PC-3 (cell line): ENCODE results near the gene KEL.

Experiments
- EZH2 ChIP-seq: fragments of 300-600 bp; sonication (generic); IDR thresholded peaks from one replicate; pipeline ENCODE4 v1.6.1; 2017; ENCODE audit warnings: antibody characterized with exemption, mild to moderate bottlenecking, low read length; ENCODE audit not compliant: unreplicated experiment
- EZH2phosphoT487 ChIP-seq: fragments of 300-600 bp; sonication (generic); IDR thresholded peaks from 2 replicates; pipeline ENCODE4 v1.6.1; 2018; ENCODE audit warnings: mild to moderate bottlenecking, antibody characterized with exemption, low read length, borderline replicate concordance
- TF ChIP-seq, protein P1 (sequence below): fragments of 300-600 bp; sonication (generic); conservative IDR thresholded peaks from 2 replicates; pipeline ENCODE4 v1.5.1; 2017; ENCODE audit warnings: antibody characterized with exemption, low read depth, mild to moderate bottlenecking, low read length

DNA sequence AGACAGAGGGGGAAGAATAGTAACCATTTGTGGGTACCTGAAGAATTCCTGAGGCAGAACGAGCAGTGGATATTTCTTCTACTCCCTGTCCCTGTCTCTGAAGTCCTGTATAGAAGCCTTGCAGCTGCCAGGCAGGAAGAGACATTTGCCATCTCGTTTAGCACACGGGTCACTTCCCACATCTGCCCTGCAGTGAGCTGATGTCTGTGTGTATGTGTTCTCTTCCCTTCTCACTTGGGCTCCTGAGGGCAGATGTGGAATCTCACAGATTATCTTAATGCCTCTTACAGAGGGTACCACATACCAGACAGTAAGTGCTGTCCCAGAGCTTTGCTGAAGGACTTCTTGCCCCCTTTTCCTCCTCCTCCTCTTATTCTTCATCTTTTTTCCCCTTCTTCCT, 62.5 kb downstream of the KEL start:
- TF ChIP-seq, protein P1, sequence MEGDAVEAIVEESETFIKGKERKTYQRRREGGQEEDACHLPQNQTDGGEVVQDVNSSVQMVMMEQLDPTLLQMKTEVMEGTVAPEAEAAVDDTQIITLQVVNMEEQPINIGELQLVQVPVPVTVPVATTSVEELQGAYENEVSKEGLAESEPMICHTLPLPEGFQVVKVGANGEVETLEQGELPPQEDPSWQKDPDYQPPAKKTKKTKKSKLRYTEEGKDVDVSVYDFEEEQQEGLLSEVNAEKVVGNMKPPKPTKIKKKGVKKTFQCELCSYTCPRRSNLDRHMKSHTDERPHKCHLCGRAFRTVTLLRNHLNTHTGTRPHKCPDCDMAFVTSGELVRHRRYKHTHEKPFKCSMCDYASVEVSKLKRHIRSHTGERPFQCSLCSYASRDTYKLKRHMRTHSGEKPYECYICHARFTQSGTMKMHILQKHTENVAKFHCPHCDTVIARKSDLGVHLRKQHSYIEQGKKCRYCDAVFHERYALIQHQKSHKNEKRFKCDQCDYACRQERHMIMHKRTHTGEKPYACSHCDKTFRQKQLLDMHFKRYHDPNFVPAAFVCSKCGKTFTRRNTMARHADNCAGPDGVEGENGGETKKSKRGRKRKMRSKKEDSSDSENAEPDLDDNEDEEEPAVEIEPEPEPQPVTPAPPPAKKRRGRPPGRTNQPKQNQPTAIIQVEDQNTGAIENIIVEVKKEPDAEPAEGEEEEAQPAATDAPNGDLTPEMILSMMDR: no peak
- no peak for TF ChIP-seq EZH2phosphoT487
- TF ChIP-seq EZH2: no peak
